ENCODE data around the gene SAMD4A.
A peak's percentile ranks its signal among the peaks of the same experiment; 100 is the strongest.
"Not testable (repeated sequence)": the region's sequence is repeated elsewhere in the genome, so short reads cannot be mapped to it uniquely, and the experiment has no call there.

Gene SAMD4A

GRCh38 chr14:54787261-54787660, 220.3 kb downstream of the SAMD4A start:
- no peak for DNase-seq

GRCh38 chr14:54788701-54789100, 221.8 kb downstream of the SAMD4A start:
- DNase-seq, result no peak

GRCh38 chr14:54789166-54789565, 222.2 kb downstream of the SAMD4A start:
- no peak for DNase-seq

DNA sequence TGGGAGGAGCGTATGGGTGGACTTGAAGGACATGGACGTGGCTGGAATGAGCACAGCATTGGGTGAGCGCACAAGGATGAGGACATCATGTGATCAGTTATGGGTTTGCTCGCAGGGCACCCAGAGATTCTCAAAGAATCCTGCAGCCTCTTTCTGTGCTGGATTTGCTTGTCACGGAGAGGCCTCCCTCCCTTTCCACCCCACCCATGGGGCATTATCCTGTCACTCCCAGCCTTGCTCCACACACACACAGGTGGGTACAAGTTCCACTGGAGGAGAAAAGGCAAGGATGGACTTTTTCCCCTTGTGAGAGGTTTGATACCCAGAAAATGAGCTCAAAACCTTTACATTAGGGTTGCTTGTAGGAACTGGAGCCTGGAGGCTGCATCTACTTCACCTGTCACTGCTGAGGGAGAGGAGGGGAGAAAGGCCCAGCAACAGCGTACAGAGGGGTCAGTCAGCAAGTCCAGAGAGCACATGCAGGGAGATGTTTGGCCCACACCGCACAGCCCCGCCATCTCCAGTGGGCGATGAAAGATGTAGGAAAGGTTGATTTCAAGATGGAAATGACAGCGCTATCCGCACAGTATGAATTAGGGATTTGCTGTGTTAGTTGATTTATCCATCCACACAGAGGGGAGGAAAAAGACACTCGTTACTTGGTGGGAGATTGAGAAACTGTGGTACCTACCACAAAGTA, 223.0 kb downstream of the SAMD4A start:
- DNase-seq, result no peak

DNA sequence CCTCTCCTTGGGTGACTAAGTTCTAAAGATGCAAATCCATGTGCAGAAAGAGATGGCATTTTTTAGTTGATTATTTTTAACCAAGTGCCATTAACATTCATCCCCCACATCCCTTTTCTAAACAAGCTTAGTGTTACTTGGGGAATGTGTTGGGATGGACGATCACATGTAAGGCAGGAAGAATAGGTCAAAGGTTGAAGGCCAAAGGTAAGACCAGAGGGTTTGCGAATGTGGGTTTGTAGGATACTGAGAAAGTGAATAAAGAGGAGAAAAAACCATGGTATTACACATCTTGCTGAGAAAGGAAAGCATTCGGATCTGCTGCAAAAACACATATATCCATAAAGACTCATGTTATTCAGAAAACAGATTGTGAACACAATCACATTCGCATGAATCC, 224.1 kb downstream of the SAMD4A start:
- DNase-seq, result no peak

- DNase-seq, result no peak
Observed at GRCh38 chr14:54792288-54792687, 225.4 kb downstream of the SAMD4A start.

DNA sequence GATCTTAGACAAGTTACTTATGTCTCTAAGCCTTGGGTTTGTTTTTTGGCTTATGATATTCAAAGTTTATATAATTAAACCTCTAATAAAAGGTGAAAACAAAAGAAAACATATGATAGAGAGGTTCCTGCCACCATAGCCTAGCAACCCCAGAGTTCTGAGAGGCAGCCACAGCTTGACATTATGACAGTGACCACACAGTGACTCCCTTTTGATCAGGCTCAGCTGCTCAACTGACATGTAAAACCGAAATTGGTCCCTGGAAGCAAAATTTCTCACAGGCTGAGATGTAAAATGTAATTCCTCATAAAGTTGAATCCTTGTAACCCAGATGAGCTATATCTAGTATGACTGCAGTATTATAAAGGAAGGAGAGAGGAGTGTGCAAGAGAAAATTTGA, 227.2 kb downstream of the SAMD4A start:
- DNase-seq, result no peak

GRCh38 chr14:54794796-54795195, 227.9 kb downstream of the SAMD4A start:
- DNase-seq, result no peak

DNA sequence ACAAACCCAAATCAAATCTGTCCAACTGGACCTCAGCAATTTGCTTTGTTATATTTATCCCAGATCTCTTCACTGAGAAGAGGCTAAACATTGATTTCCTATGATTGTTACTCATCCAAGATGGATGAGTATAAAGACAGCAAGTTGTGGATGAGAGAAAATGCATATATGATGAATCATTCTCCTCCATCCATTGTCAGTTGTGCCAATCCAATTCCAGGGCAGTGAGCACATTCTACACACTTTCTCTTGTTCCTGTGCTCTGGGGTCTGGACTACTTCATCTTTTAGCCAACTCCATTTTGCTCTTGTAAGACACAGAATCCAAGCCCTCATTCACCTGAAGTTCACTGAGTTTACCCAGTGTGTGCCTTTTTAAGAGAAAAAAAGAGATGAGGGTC, 230.0 kb downstream of the SAMD4A start:
- no peak for DNase-seq

DNA sequence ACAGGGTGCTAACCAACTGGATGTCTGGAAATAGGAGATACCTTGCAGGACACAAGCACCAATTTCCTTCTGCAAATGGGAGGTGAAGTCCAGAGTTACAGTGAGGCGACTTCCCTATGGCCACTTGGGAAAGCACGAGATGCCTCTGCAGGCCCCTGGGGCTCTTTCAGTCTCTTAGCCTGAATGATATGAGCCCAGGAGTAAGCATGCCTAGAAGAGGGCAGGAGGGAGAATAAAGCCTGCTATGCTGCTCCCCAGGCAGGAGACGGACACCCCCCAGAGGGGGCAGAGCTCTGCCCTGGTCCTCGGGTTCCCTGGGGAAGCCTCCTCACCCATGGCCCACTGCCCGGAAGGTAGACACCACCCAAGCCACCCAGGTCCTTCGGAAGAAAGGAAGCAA, 230.6 kb downstream of the SAMD4A start:
- DNase-seq, result no peak

DNA sequence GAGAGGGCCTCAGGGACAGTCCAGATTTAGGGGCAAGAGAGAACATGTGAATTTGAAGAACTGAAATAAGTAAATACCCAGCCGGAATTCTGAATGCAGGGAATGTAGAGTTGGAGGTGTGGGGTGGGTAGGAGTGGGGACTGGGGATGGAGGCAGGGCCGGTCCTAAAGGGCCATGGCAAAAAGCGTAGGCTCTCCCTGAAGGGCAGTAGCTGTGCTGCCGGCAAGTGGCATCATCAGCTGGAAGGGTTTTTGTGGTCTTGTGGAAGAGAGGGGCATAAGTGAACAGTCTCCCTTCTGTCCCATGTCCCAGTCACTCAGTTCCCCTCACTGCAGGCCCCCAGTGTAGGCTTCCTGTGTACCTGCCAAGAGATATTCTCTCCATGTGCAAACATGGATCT, 231.1 kb downstream of the SAMD4A start:
- no peak for DNase-seq

- DNase-seq, result no peak
Observed at GRCh38 chr14:54798465-54799124, 231.7 kb downstream of the SAMD4A start.

- DNase-seq, result not testable (repeated sequence)
Observed at GRCh38 chr14:54801482-54801881, 234.6 kb downstream of the SAMD4A start.

DNA sequence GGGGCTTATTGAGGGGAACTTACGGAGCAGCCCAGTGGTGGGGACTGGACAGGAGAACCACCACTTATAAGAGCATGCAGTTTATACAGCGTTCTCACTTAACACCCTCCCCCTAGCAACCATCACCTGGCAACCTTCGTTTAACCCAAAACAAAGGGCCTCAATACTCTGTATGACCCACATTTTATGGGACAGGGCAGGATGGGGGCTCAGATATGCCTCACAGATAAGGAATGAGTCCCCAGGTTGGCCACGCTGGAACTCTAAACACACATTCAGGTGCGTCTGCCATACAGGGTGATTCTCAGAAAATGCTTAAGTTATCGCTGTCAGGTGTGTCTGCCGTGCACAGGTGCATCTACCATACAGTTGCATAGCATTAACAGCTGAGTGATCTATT, 236.5 kb downstream of the SAMD4A start:
- DNase-seq, result no peak

DNA sequence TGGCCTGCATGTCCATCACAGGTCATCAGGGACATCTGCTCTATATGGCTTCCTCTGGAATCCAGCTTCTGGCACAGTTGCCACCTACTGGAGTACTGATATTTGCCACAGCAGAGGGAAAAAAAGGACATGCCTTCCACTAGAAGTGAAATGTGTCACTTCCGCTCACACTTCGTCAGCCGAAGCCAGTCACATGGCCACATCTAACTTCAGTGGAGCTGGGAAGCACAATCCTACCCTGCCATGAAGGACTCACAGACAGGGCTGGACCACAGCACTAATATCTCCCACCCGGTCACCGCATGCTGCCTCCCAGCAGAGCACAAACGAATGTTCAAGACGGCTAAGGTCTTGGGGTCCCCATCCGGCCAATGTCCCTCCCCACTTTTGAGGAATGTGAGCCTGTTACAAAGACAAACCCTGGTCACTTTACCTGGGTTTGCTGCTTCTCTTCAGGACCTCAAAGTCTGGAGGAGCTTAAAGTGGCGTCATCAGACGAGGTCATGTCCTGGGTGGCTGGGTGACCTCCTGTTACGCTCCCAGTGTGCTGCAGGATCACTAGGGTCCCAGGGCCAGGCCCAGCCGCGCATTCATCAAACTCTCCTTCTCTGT, 237.1 kb downstream of the SAMD4A start:
- no peak for DNase-seq

DNA sequence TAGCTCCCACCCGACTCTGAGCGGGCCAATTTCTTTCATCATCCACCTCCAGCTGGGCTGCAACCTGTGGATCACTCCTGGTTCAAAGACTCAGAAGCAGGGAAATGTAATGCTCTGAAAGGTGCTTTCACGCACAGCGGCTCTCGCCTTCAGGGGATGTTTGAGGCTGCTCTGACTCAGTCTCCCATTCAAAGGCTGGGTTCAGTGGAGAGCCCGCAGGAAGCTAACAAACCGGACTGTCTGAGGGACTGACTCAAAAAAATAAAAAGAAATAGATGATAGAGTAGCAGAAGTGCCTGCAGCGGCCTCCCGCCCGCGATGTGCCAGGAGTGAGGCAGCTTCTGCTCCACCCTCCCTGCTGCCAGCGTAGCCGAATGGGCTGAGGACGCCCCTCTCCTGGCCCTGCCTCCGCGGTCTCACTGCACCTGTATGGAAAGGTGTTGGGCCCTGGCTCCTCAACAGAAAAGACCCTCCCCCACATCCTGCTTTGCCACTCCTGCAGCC, 237.7 kb downstream of the SAMD4A start:
- DNase-seq, result peak; percentile 15

DNA sequence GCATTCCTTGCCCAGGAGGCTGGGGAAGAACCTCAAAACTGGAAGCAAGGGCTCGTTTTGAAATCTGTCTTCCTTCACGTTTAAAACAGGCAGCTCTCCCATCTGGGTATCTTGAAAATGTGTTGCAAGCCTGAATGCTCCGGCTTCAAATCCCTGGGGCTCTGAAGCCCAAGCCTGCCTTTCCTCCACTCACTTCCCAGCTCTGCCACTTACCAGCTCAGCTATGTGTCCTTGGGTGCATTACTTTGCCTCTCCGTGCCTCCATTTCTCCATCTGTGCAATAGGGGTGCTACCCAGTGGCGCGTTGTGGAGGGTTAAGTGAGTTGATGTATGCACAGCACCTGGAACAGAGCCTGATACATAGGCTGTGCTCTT, 238.1 kb downstream of the SAMD4A start:
- no peak for DNase-seq

DNA sequence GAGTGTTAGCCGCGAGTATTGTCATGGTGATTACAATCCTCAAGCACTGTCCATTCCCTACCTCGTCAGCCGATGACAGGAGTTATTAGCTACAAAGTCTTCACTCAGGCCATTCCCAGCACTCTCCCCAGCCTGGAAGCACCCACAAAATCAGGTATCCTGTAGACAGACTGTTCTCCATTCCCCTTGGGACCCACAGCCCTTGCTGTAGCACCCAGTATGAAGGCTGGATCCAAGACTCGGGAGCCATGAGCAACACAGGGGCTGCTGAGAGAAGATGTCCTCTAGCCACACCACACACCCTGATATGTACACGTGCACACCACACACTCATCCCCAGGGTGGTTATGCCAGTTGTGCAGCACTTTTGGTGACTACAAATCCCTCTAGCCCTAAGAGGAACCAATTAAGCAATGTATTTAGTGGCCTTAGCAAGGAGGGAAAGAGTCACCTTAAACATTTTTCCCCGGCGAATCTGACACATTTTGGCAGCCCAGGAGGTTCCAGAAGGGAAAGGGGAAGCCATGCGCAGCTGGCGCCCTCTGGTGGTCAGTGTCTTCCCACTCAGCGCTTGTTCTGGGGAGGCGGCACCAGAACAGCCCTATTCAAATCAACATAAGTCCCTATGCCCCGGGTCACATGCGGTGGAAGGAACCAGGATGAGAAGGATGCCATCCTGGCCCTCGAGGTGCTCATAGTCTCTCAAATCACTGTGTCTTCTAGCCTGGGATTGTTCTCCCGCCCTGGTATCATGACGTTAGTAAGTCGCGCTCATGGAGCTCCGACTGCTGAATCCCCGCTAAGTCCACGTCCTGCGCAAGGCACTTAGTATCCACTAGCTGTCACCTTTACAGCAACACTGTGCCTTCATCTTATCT, 238.8 kb downstream of the SAMD4A start:
- DNase-seq, result peak; percentile 46

DNA sequence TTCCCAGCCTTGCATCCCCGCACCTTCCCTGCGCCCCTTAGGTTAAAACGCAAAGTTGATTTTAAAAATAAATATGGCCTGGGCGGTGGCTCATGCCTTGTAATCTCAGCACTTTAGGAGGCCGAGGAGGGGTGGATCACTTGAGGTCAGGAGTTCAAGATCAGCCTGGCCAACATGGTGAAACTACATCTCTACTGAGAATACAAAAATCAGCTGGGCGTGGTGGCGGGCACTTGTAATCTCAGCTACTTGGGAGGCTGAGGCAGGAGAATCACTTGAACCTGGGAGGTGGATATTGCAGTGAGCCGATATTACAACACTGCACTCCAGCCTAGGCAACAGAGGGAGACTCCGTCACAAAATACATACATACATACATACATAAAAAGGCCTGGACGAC, 239.7 kb downstream of the SAMD4A start:
- DNase-seq, result no peak

DNA sequence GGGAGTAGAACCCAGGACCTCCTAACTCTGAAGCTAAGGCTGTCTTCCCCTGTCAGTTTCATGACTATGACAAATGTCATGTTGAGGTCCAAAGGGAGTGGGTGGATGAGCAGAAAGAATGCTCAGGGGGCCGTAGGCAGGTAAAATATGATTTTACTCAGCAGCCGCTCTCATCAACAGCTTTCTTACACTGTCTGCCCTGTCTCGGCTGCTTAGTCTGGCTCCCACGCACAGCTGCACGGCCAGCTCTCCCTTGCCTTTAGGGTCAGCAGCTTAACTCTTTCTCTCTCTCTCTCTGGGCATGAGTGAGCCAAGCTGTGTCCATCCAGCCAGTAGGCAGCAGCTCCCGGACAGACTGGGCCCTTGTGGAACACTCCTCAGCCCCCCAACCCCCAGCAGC, 240.5 kb downstream of the SAMD4A start:
- DNase-seq, result no peak

GRCh38 chr14:54807881-54808280, 241.0 kb downstream of the SAMD4A start:
- no peak for DNase-seq

- peak; percentile 6 for DNase-seq
Observed at GRCh38 chr14:54808326-54809161, 241.6 kb downstream of the SAMD4A start.
